Activated naive CD4-positive, alpha-beta T cell treated with anti-CD3 and anti-CD28 coated beads, Interleukin-2, amount 50 U/mL, for 16 hours (primary cell): ENCODE measurements around the gene PLIN4.
"Not testable (repeated sequence)": the region's sequence is repeated elsewhere in the genome, so short reads cannot be mapped to it uniquely, and the experiment has no call there.

Experiments used
- DNase-seq: peaks from one replicate; pipeline ENCODE4 v3.0.0-alpha.2; 2020

Gene PLIN4, protein sequence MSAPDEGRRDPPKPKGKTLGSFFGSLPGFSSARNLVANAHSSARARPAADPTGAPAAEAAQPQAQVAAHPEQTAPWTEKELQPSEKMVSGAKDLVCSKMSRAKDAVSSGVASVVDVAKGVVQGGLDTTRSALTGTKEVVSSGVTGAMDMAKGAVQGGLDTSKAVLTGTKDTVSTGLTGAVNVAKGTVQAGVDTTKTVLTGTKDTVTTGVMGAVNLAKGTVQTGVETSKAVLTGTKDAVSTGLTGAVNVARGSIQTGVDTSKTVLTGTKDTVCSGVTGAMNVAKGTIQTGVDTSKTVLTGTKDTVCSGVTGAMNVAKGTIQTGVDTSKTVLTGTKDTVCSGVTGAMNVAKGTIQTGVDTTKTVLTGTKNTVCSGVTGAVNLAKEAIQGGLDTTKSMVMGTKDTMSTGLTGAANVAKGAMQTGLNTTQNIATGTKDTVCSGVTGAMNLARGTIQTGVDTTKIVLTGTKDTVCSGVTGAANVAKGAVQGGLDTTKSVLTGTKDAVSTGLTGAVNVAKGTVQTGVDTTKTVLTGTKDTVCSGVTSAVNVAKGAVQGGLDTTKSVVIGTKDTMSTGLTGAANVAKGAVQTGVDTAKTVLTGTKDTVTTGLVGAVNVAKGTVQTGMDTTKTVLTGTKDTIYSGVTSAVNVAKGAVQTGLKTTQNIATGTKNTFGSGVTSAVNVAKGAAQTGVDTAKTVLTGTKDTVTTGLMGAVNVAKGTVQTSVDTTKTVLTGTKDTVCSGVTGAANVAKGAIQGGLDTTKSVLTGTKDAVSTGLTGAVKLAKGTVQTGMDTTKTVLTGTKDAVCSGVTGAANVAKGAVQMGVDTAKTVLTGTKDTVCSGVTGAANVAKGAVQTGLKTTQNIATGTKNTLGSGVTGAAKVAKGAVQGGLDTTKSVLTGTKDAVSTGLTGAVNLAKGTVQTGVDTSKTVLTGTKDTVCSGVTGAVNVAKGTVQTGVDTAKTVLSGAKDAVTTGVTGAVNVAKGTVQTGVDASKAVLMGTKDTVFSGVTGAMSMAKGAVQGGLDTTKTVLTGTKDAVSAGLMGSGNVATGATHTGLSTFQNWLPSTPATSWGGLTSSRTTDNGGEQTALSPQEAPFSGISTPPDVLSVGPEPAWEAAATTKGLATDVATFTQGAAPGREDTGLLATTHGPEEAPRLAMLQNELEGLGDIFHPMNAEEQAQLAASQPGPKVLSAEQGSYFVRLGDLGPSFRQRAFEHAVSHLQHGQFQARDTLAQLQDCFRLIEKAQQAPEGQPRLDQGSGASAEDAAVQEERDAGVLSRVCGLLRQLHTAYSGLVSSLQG (N-terminal part only)

DNA sequence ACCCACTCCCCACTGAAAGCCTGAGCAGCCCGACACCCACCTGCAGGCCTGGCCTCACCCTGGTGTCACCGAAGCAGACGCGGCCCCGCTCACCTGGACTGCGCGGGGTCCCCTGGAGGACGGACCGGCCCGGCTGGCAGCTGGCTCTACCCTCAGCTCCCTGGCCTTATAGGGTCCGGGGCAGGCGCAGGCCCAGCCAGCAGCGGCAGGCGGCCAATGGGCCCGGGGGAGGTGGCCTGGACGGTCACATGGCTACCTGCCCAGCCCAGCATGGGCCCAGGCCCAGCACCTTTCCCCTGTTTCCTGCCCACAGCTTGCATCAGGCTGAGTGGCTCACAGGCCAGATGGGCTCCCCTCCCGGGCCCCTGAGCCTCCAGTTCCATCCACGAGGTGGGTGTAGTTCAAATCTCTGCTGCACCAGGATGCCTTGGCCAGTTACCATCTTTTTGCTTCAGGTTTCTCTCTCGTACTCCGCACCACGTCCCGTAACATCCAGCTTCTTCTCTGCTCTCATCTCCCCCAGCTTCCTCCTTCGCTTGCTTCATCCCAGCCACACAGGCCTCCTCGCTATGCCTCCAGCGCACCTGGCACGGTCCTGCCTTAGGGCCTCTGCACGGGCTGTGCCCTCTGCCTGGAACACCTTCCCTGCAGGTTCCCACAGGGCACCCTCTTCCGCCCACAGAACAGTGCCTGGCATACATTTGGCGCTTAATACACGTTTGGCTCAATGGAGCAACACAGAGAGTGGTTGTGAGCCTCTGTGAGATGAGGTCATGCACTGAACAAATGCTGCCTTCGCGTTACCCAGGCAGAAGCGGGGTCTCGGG is at the start of gene PLIN4:
Gene PLIN4, minus strand, starts transcription at position 142 of the 827 bp plus-strand sequence. CDS start 214 bp downstream, outside the sequence.
- DNase-seq, result no peak

DNA sequence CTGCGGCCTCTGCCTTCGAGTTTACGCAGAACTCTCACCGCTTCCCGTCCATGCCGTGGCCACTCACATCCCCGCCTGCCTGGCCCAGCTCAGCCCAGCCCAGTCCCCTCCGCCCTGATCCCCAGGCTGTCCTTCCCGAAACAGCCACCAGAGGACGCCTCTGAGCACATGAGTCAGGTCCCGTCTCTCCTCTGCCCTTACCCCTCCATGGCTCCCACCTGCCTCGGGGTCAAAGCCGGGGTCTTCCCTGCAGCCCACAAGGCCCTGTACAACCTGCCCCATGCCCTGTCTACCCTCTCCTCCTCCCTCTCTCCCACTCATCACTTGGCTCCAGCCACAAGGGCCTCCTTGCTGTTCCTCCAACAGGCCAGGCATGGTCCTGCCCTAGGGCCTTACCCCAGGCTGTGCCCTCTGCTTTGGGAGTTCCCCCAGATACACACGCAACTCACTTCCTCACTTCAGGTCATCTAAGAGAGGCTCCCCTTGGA is 49.3 kb upstream of the PLIN4 start:
- DNase-seq, result peak; percentile 60

DNA sequence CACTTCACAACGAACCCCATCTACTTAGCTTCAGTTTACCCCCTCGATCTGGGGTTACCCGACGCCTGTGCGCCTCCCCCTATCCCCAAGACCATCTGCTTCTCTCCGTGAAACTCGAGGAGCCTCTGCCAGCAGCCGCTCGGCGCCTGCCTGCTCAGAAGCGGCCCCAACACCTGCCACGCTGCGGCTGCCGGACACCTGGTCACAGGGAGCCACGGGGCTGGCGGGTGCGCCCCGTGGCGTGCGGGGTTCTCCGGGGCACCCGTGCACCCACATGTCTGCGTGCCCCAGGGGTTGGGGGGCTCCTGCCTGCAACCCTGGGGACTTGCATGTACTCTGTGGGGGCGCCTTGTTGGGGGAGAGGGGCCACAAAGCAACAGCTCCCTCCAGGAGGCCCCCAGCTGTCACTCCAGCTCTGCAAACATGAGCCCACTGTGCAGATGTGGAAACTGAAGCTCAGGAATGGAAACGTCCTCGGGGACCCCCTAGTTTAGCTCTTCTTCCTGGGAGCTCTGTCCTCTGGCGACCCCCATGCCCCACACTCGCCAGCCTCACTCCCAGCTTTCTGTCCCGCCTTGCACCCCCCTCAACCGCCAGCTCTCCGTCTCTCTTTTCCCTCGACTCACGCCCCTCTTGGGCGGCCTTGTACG is 48.2 kb upstream of the PLIN4 start:
- DNase-seq, result no peak

DNA sequence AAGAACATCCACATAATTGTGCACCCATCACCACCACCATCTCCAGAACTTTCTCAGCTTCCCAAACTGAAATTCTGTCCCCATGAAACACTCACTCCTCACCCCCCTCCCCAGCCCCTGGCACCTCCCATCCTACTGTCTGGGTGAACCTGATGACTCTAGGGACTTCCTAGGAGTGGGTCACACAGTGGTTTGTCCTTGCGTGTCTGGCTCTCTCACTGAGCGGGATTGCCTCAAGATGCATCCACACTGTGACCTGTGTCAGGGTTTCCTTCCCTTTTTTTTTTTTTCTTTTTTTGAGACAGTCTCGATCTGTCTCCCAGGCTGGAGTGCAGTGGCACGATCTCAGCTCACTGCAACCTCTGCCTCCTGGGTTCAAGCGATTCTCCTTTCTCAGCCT is 45.3 kb upstream of the PLIN4 start:
- not testable (repeated sequence) for DNase-seq

DNA sequence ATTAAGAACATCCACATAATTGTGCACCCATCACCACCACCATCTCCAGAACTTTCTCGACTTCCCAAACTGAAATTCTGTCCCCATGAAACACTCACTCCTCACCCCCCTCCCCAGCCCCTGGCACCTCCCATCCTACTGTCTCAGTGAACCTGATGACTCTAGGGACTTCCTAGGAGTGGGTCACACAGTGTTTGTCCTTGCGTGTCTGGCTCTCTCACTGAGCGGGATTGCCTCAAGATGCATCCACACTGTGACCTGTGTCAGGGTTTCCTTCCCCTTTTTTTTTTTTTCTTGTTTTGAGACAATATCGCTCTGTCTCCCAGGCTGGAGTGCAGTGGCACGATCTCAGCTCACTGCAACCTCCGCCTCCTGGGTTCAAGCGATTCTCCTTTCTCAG is 43.8 kb upstream of the PLIN4 start:
- not testable (repeated sequence) for DNase-seq

DNA sequence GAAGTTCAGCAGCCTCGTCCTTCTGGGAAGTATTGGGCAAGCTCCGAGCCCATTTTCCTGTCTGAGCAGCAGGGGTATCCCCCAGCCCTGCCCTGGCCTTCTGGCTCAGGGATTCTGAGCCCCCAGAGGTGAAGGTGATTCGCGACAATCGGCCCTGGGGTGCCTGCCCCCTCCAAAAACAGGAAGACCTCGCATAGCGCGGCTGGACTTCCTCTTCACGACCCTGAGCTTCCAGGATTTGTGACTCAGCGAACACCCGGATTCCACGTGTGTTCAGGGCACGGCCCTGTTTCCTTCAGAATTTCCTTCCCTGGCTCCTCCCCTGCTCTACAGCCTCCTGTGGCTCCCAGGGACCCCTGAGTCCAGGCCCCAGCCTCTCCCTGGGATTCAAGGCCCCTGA is 41.3 kb upstream of the PLIN4 start, which contains the start of gene SEMA6B:
Gene SEMA6B, minus strand, starts transcription at position 116 of the 400 bp plus-strand sequence. CDS start 1,227 bp downstream, outside the sequence.
- no peak for DNase-seq

DNA sequence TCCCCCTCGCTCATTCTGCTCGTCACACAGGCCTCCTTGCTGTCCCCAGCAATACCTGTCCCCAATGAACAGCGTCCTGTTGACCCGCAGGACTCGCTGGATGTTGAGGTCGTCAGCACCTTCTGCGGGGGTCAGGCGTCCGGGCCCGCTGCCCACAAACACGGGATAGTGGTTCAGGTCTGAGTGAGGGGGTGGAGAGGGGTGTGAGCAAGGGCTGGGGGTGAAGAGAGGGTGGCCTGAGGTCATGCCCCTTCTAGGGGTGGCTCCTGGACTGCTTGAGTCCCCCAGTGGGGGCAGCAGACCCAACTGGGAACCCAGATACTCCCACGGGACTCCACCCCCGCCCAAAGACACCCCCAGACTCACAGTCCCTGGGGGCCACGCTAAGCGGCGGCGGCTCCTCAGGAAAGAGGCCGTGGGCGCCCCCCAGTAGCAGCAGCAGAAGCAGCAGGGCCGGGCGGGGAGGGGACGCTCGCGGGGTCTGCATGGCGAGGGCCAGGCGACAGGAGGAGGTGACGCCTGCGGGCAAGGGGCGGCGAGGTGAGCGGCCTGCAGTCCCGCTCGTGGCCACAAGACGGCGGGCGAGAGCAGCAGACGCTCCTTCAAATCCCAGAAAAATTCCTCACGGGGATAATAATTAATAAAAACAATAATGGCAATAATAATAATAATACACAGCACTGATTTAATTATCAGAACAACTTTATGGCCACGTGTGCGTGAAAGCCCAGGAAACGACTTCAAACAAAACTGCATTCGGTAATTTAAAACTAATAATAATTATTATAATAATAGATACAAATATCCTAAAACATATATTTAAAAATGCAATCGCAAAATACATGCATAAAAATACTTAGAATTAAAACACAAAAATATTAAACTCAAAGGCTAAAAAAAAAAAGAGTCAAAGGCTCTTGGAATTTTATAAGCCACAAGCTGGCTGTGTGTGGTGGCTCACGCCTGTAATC is 40.0 kb upstream of the PLIN4 start:
- DNase-seq, result no peak

DNA sequence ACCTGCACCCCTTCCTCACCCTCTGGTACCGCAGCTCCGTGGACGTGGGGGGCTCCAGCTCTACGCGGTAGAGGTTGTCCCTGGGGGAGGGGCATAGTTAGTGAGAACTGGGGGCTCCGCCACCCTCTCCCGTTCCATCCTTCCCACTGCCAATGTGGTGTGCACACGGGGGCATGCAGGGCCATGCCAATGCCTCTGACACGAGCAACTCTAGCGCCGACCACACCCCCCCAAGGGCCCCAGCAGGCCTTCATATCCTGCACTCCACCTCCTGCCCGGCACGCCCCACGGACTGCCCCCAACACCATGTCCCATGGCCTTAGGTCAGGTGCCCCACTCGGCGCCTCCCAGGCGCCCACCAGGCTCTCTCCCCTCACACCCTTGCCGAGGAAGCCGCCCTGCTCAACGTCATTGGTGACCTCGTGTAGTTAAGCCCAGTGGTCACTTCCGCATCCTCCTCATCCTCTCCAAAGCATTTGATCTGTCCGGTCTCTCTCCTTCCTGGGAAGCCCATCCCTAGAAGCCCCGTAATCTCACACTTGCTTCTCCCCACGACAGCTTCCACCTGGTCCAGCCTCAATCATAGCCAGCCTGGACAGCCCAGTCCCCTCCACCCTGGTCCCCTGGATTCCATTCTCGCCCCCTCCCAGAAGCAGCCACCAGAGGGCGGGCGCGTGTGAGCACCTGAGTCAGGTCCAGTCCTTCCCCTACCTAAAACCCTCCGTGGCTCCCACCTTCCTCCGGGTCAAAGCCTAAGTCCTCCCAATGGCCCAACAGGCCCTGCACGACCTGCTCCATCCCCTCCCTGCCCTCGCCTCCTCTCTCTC is 39.1 kb upstream of the PLIN4 start:
- no peak for DNase-seq

DNA sequence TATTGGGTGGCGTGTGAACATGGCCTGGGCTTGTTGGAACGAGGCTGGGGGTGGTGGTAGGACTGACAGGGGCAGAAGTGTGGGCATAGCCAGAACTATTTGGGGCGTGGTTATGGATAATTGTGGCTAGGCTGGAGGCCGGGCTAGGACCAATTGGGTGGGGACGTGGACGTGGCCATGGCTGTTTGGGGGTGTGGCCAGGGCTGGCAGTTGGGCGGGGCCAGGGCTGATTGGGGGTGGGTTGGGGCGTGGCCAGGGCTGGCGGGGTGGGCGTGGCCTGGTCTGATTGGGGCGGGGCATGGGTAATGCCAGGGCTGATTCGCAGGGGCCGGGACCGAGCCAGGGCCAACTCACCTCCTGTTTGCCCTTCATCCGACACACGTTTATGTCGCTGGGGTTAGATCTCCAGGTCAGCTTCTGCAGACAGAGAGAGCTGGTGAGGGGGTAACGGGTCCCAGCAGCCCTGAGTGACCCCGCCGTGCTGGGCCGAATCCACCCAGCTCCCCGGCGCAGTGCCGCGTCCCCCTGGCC is 38.4 kb upstream of the PLIN4 start:
- DNase-seq, result no peak

DNA sequence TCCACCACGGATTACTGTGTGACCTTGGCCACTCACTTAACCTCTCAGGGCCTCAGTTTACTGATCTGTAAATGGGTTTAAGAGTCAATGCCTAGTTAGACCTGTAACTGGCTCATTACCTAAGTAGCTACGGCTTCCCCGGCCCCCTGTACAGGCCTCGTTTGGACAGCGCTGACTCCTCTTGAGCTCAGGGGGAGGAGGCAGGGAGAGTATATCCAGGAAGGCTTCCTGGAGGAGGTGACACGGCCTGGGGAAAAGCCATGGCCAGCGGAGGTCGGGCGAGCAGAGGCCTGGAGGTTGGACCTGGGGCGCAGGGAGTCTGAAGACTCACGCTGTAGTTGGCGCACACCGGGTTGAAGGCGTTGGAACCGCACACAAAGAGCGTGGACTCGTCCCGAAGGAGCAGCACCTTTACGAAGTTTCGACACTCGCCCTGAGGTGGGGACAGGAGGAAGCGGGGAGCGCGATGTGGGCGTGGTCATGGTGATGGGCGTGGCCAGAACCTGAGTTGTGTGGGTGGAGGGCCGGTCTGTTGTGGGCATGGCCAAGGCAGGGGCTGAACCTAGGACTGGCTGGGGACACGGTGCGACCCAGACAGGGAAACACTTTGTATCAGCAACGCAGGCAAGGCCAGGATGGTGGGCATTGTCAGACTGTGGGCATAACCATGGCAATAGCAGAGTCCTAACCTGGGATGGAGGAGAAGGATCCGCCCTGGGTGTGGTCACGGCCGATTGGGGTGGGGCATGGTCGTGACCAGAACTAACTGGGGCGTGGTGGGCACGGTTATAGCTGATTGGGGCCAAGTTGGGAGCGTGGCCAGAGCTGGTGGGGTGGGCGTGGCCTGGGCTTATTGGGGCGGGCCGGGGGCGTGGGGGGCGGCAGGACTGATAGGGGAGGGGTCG is 37.6 kb upstream of the PLIN4 start:
- no peak for DNase-seq

DNA sequence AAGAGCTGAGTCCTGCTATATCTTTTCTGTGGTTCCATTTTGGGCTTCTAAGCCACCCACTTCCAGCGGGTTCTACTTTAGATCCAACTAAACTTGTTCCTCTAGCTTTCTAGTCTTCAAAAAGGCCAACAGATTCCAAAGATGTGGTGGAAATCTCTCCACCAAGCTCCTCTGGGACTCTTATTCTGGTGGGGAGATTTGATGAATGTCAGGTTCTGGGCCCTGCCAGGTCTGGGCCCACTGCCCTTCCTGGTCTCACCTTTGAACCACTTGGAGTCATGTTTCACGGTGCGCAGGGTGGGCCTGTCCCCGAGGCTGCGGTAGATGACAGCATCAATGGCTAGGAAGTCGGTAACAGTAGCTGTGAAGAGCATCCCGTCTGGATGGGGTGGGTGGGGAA is 36.4 kb upstream of the PLIN4 start:
- no peak for DNase-seq

DNA sequence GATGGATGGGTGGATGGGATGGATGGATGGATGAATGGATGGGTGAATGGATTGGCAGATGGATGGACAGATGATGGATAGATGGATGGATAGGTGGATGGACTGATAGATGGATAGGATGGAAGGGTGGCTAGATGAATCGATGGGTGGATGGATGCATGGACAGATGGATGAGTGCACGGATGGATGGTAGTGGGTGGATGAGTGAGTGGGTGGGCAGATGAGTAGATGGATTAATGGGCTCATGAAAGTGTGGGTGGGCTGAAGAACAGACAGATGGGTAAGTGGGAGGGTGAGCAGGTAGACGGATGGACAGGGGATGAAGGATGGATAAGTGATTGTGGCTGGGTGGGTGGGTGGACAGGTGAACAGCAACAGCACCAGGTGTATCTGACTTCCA is 35.5 kb upstream of the PLIN4 start:
- no peak for DNase-seq

DNA sequence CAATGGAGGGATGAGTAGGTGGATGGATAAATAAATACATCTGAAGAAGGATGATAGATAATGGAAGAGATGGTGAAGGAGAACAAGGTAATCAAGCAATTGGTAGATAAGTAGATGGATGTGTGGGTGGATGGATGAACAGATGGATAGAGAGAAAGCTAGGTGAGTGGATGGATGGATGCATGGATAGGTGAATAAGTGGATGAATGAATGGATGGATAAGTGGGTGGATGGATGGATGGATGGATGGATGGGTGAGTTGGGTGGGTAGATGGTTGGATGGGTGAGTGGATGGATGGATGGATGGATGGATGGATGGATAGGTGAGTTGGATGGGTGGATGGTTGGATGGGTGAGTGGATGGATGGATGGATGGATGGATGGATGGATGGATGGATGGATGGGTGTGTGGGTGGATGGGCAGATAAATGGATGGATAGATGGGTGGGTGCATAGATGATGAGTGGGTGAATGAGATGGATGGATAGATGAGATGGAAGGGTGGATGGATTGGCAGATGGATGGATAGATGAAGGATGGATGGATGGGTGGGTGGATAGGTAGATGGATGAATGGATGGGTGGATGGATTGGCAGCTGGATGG is 34.9 kb upstream of the PLIN4 start:
- DNase-seq, result no peak

DNA sequence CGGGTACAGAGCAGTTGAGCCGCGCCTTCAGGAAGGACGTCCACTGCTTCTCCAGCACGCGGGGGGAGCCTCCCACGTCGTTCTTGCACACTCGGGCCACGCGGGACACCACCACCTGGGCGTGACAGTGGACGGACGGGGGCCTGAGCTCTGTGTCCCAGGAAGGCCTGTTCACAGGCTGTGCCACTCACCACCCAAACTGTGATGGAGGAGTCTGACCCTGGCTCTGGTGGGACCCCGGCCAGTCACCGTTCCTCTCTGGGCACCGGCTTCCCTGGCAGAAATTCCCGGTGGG is 34.2 kb upstream of the PLIN4 start:
- DNase-seq, result no peak

DNA sequence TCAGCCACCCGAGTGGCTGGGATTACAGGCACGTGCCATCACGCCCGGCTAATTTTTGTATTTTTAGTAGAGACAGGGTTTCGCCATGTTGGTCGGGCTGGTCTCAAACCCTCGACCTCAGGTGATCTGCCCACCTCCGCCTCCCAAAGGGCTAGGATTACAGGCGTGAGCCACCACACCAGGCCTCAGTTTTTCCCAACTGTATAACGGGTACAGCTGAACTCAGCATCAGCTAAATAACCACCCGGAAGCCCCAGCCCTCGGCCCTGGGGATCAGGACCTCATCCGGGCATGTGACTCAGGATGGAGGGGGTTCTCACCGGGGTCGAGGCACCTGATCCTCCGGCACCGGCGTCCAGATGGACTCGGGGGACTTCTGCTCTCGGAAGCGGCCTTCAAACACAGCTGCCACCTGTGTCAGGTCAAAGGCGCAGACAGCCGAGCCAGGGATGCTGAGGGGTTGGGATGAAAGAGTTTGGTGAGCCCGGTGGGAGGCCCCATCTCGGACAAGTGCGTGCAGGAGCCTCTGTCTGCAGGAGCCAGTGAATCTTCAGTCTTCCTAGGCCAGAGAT is 32.3 kb upstream of the PLIN4 start:
- DNase-seq, result no peak

DNA sequence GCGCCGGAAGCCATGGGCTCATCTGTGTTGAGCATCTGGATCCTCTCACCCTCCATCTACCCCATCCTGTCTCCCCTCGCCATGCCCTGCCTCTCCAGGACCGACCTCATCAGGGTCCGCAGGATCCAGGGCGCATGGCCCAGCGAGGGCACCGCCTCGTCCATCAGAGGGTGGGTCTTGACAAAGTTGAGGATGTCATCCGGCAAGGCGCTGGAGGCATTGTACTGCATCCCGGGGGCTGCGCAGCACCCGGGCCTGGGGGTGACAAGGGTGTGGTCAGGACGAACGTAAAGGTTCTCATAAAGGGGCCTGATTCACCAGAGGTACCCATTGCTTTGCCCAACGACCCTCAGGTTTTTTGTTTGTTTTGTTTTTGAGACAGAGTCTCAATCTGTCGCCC is 31.7 kb upstream of the PLIN4 start:
- DNase-seq, result no peak

DNA sequence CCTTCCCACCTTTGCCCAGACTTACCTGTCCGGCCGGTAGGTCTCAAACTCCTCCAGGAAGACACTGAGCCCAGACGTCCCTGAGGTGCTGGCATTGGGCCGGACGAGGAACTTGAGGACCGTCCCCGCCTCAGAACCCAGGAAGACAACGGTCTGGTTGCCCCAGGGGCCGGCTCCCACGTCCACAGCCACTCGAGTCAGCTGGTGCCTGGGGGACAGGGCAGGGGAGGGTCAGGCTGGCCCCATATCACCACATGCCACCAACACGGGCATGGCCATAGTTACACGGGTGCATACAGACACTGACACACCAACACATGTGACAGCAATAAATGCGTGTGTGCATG is 29.9 kb upstream of the PLIN4 start:
- no peak for DNase-seq
